ENCODE results near the gene TRABD2B.

DNA sequence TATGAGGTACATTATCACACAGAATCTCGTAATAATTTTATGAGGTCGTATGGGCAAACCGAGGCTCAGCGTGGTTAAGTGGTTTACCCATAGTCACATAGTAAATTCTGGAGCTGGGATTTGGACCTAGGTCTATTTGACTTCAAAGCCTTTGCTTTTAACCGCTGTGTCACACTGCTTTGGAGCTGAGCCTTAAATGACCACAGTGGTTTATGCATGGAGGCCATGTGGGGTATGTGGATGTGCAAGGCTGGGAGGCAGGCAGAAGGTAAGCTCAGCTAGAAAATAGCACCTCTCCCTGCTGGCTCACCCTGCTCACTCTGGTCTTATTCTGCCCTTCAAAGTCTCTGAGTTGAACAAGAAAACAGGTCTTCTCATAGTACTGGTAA is 269.5 kb downstream of the TRABD2B start:
- TF ChIP-seq, protein P1, sequence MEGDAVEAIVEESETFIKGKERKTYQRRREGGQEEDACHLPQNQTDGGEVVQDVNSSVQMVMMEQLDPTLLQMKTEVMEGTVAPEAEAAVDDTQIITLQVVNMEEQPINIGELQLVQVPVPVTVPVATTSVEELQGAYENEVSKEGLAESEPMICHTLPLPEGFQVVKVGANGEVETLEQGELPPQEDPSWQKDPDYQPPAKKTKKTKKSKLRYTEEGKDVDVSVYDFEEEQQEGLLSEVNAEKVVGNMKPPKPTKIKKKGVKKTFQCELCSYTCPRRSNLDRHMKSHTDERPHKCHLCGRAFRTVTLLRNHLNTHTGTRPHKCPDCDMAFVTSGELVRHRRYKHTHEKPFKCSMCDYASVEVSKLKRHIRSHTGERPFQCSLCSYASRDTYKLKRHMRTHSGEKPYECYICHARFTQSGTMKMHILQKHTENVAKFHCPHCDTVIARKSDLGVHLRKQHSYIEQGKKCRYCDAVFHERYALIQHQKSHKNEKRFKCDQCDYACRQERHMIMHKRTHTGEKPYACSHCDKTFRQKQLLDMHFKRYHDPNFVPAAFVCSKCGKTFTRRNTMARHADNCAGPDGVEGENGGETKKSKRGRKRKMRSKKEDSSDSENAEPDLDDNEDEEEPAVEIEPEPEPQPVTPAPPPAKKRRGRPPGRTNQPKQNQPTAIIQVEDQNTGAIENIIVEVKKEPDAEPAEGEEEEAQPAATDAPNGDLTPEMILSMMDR (conservative IDR thresholded peaks at IDR 0.05; ENCODE audit: low read depth in 2 of 2), result no peak
- TF ChIP-seq EZH2 (IDR thresholded peaks at IDR 0.05; ENCODE audit: low read depth, unreplicated experiment), result no peak
- TF ChIP-seq, protein P2, sequence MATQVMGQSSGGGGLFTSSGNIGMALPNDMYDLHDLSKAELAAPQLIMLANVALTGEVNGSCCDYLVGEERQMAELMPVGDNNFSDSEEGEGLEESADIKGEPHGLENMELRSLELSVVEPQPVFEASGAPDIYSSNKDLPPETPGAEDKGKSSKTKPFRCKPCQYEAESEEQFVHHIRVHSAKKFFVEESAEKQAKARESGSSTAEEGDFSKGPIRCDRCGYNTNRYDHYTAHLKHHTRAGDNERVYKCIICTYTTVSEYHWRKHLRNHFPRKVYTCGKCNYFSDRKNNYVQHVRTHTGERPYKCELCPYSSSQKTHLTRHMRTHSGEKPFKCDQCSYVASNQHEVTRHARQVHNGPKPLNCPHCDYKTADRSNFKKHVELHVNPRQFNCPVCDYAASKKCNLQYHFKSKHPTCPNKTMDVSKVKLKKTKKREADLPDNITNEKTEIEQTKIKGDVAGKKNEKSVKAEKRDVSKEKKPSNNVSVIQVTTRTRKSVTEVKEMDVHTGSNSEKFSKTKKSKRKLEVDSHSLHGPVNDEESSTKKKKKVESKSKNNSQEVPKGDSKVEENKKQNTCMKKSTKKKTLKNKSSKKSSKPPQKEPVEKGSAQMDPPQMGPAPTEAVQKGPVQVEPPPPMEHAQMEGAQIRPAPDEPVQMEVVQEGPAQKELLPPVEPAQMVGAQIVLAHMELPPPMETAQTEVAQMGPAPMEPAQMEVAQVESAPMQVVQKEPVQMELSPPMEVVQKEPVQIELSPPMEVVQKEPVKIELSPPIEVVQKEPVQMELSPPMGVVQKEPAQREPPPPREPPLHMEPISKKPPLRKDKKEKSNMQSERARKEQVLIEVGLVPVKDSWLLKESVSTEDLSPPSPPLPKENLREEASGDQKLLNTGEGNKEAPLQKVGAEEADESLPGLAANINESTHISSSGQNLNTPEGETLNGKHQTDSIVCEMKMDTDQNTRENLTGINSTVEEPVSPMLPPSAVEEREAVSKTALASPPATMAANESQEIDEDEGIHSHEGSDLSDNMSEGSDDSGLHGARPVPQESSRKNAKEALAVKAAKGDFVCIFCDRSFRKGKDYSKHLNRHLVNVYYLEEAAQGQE (IDR thresholded peaks at IDR 0.05; ENCODE audit: unreplicated experiment), result no peak
- TF ChIP-seq CREB1 (CRISPR knock-in tag; IDR thresholded peaks at IDR 0.05; ENCODE audit: low read depth), result no peak
- TF ChIP-seq EZH2phosphoT487 (IDR thresholded peaks at IDR 0.05; ENCODE audit: unreplicated experiment), result no peak
- TF ChIP-seq JUNB (IDR thresholded peaks at IDR 0.05; ENCODE audit: unreplicated experiment), result no peak
- TF ChIP-seq POLR2AphosphoS5 (IDR thresholded peaks at IDR 0.05; ENCODE audit: low read depth), result no peak
- TF ChIP-seq NANOG (IDR thresholded peaks at IDR 0.05; ENCODE audit: borderline replicate concordance), result no peak
